ENCODE data around the gene DOCK10. TPM values are rescaled to one million over a fixed set of nuclear protein-coding genes. Genes with fewer than 3 reads are reported as not detected.

Gene DOCK10
- total and polyA plus RNA-seq, 2 donors (not counting 1 experiment from before 2014, with no cell fraction given) = 49.5 to 139 TPM

DNA sequence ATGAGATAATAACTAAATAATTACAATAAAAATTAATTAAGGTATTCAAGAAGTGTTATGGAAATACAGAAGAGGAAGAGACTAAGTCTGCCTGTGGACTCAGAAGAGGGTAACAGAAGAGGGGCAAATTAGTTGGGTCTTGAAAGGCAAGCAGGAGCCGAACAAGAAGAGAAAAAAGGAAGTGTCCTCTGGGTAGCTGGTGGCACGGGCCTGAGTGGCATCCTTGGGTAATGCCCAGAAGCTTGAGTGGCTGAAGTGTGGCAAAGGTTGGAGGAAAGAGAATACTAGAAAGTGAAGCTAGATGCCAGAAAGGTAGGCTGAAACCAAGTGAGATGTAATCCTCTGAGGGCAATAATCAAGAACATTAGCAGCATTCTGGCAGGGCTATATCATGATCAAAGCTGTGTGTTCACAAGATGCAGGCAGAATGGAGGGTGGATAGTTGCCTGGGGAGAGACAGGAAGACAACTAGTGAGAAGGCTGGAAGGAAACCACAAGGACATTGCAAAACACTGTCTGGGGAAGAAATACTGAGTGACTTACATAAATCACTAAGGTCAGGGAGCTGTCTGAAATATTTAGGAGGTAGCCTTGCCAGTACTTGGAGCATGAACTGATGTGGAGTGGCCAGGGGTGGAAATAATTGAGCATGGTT lies 16.2 kb downstream of the DOCK10 start:
- Histone ChIP-seq H2AFZ (ENCODE audit: insufficient read depth, low read depth, low read length, poor library complexity, severe bottlenecking) (peak overlapping the region; percentile 51), H3K9ac (ENCODE audit: low read length) (no peak overlapping the region), H3K79me2 (ENCODE audit: control insufficient read depth, insufficient read depth, low read length) (peaks cover 83% of the 10 kb centered on the region), H3K4me3 (ENCODE audit: control extremely low read depth in 1 of 5, extremely low read depth in 1 of 5, insufficient read depth in 1 of 5, low read depth in 2 of 5, low read length in 4 of 5) (no peak overlapping the region), H3K4me2 (replicated peaks; ENCODE audit: low read depth, low read length, poor library complexity, severe bottlenecking) (peak overlapping the region; percentile 20), H3K9me3 (ENCODE audit: control extremely low read depth in 1 of 3, control insufficient read depth in 2 of 3, insufficient read depth in 1 of 3, low read length in 2 of 3) (no peaks in the 10 kb centered on the region), H3K4me1 (ENCODE audit: control insufficient read depth in 2 of 2, insufficient read depth in 2 of 2, low read length in 2 of 2) (peaks cover 15 to 17% of the 10 kb centered on the region in 2 donors), H4K20me1 (ENCODE audit: control insufficient read depth, insufficient read depth, low read length, poor library complexity, severe bottlenecking) (peaks cover 27% of the 10 kb centered on the region), H3K36me3 (replicated peaks in 1 of 2; ENCODE audit: control extremely low read depth in 1 of 2, control insufficient read depth in 1 of 2, extremely low read depth in 1 of 2, insufficient read depth in 2 of 2, low read length in 1 of 2) (peaks cover 0 to 2% of the 10 kb centered on the region in 2 experiments), H3K27ac (ENCODE audit: low read length in 2 of 2) (peak overlapping the region in 1 of 2 donors; percentile 32), H3K27me3 (replicated peaks in 1 of 4; ENCODE audit: control extremely low read depth in 1 of 4, control insufficient read depth in 3 of 4, insufficient read depth in 4 of 4, low read length in 3 of 4) (no peaks in the 10 kb centered on the region)
- H3K27ac Mint-ChIP-seq = peak overlapping the region; percentile 1
- H3K4me3 Mint-ChIP-seq = no peak overlapping the region
- peak; percentile 54 for ATAC-seq (ENCODE audit: low read depth)
- no peak for TF ChIP-seq EZH2 (IDR thresholded peaks at IDR 0.05; ENCODE audit: borderline replicate concordance, insufficient read depth, low read depth, low read length, poor library complexity, severe bottlenecking)
- TF ChIP-seq CTCF (IDR thresholded peaks at IDR 0.05) = no peak
- no peaks in the 10 kb centered on the region for H3K9me3 Mint-ChIP-seq (ENCODE audit: insufficient read depth)
- DNase-seq = peak; percentile 25
- H3K4me1 Mint-ChIP-seq = peaks cover 31% of the 10 kb centered on the region
- no peaks in the 10 kb centered on the region for H3K27me3 Mint-ChIP-seq
- POLR2A ChIA-PET = no interaction called here
- 0% methylated on average over 2 of the region's 2 CpGs for WGBS (ENCODE audit: insufficient coverage)
- CTCF ChIA-PET = interaction anchor here (0.7 to 1.1 kb wide), 4 partner anchors 14 to 635 kb away, joined by 3 to 4 read pairs (median 3); no protein-coding TSS in a partner anchor
- intact Hi-C loops (cut with micrococcal nuclease) = loop anchor here (2.0 kb wide), 1 partner anchor 15 kb away; no protein-coding TSS in a partner anchor

DNA sequence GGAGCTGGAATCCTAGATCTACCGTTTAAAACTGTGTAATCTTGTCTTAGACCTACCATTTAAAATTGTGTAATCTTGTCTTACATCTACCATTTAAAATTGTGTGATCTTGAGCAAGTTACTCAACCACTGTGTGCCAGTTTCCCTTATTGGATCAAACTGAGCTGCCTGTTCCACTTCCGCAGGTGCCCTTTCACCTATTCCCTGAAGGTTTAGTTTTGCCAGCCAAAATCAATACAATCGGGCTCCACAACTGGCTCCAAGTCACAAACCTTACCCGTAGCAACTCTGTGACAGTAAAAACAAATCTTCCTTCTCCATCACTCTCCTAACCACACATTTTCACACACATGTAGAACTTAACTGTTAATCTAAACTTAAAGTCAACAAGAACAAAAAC lies 20.1 kb downstream of the DOCK10 start:
- no peak overlapping the region for H3K4me2 ChIP-seq (replicated peaks; ENCODE audit: low read depth, low read length, poor library complexity, severe bottlenecking)
- no peaks in the 10 kb centered on the region for H3K9me3 ChIP-seq (ENCODE audit: control extremely low read depth in 1 of 3, control insufficient read depth in 2 of 3, insufficient read depth in 1 of 3, low read length in 2 of 3)
- TF ChIP-seq CTCF (IDR thresholded peaks at IDR 0.05) (no peak), EZH2 (IDR thresholded peaks at IDR 0.05; ENCODE audit: borderline replicate concordance, insufficient read depth, low read depth, low read length, poor library complexity, severe bottlenecking) (no peak)
- H3K4me3 ChIP-seq (ENCODE audit: control extremely low read depth in 1 of 5, extremely low read depth in 1 of 5, insufficient read depth in 1 of 5, low read depth in 2 of 5, low read length in 4 of 5) = no peak overlapping the region
- peaks cover 24% of the 10 kb centered on the region for H4K20me1 ChIP-seq (ENCODE audit: control insufficient read depth, insufficient read depth, low read length, poor library complexity, severe bottlenecking)
- DNase-seq (no peak), ATAC-seq (ENCODE audit: low read depth) (no peak)
- POLR2A ChIA-PET = no interaction called here
- H3K9ac ChIP-seq (ENCODE audit: low read length) = no peak overlapping the region
- no peak overlapping the region for H3K27ac Mint-ChIP-seq
- peaks cover 14 to 15% of the 10 kb centered on the region in 2 donors for H3K4me1 ChIP-seq (ENCODE audit: control insufficient read depth in 2 of 2, insufficient read depth in 2 of 2, low read length in 2 of 2)
- WGBS (ENCODE audit: insufficient coverage) = 77% methylated on average over 3 of the region's 4 CpGs
- peaks cover 2 to 3% of the 10 kb centered on the region in 2 experiments for H3K36me3 ChIP-seq (replicated peaks in 1 of 2; ENCODE audit: control extremely low read depth in 1 of 2, control insufficient read depth in 1 of 2, extremely low read depth in 1 of 2, insufficient read depth in 2 of 2, low read length in 1 of 2)
- no peak overlapping the region for H2AFZ ChIP-seq (ENCODE audit: insufficient read depth, low read depth, low read length, poor library complexity, severe bottlenecking)
- H3K27me3 ChIP-seq (replicated peaks in 1 of 4; ENCODE audit: control extremely low read depth in 1 of 4, control insufficient read depth in 3 of 4, insufficient read depth in 4 of 4, low read length in 3 of 4) = no peaks in the 10 kb centered on the region
- H3K4me1 Mint-ChIP-seq = peaks cover 16% of the 10 kb centered on the region
- no peaks in the 10 kb centered on the region for H3K27me3 Mint-ChIP-seq
- H3K79me2 ChIP-seq (ENCODE audit: control insufficient read depth, insufficient read depth, low read length) = peaks cover 75% of the 10 kb centered on the region
- CTCF ChIA-PET = interaction anchor here (1.2 kb wide), 1 partner anchor 20 kb away, joined by 3 read pairs; no protein-coding TSS in a partner anchor
- no peak overlapping the region for H3K4me3 Mint-ChIP-seq
- H3K27ac ChIP-seq (ENCODE audit: low read length in 2 of 2) = no peak overlapping the region
- H3K9me3 Mint-ChIP-seq (ENCODE audit: insufficient read depth) = no peaks in the 10 kb centered on the region
- intact Hi-C loops (cut with micrococcal nuclease) = no loop called here
